ENCODE results near the gene MEGF11. TPM values are rescaled to one million over a fixed set of nuclear protein-coding genes. Genes with fewer than 3 reads are reported as not detected.

MEGF11 gene
- polyA plus RNA-seq, 1 of the 3 experiments (the other 2 are of a cell fraction), result not detected

DNA sequence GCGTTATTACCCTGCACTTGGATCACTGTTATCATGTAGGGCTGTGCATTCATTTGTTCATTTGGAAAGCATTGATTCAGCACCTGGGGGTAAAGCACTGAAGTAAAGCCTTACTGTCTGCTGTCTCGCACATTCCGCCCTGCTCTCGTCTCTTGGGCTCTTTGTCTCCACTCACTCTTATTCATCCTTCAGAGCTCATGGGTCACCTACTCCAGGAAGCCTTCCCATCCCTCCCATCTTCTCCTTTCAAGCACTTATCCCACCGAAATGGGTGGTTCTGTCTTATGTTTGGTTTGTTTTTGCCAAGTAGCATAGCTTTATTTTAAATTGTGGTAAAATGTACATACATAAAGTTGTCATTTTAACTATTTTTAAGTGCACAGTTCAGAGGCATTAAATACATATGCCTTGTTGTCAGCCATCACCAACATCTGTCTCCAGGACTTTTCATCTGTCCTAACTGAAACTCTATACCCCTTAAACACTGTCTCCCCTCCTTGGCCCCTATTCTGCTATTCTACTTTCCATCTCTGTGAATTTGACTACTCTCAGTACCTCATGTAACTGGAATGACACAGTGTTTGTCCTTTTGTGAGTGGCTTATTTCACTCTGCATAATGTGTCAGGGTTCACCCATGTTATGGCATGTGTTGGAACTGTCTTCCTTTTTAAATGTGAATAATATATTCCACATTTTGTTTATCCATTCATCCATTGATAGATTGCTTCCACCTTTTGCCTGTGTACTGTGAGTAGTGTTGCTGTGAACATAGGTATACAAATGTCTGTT lies 49.1 kb upstream of the MEGF11 start:
- DNase-seq, result no peak
- peaks cover 4 to 7% of the 10 kb centered on the region in 2 experiments for H3K36me3 ChIP-seq (replicated peaks in 1 of 2; ENCODE audit: control insufficient read depth in 1 of 2, insufficient read depth in 2 of 2, low read length in 1 of 2)
- ChIA-PET POLR2A (no interaction called here), CTCF (interaction anchor here (1.1 kb wide), 1 partner anchor 12 kb away, joined by 3 read pairs; no protein-coding TSS in a partner anchor)
- H3K9ac ChIP-seq, result no peak overlapping the region
- no peaks in the 10 kb centered on the region for H3K9me3 ChIP-seq
- H3K4me1 ChIP-seq (ENCODE audit: control insufficient read depth in 1 of 2, insufficient read depth in 2 of 2, low read depth in 1 of 2, low read length in 1 of 2), result peaks cover 0 to 8% of the 10 kb centered on the region in 2 experiments; a peak in 2 of 4 replicates
- TF ChIP-seq ELF1 (IDR thresholded peaks at IDR 0.05) (no peak), CHD2 (IDR thresholded peaks at IDR 0.05; ENCODE audit: low read length, partially characterized antibody) (no peak), RAD21 (IDR thresholded peaks at IDR 0.05; ENCODE audit: low read length) (no peak), RFX5 (IDR thresholded peaks at IDR 0.05; ENCODE audit: low read length) (no peak), YY1 (IDR thresholded peaks at IDR 0.05; ENCODE audit: low read depth) (no peak), SMC3 (IDR thresholded peaks at IDR 0.05; ENCODE audit: low read depth, low read length) (no peak), SIN3A (IDR thresholded peaks at IDR 0.05; ENCODE audit: borderline replicate concordance, low read depth, low read length) (no peak), RXRA (IDR thresholded peaks at IDR 0.05; ENCODE audit: borderline replicate concordance, low read depth) (no peak), FOSL2 (IDR thresholded peaks at IDR 0.05; ENCODE audit: borderline replicate concordance, low read depth) (no peak), EZH2phosphoT487 (IDR thresholded peaks at IDR 0.05; ENCODE audit: borderline replicate concordance, low read depth) (no peak), EP300 (IDR thresholded peaks at IDR 0.05; ENCODE audit: borderline replicate concordance in 1 of 2, low read depth in 1 of 2, low read length in 1 of 2) (no peak), NRF1 (IDR thresholded peaks at IDR 0.05; ENCODE audit: low read depth, low read length) (no peak), MXI1 (IDR thresholded peaks at IDR 0.05; ENCODE audit: low read depth, low read length) (no peak)
- TF ChIP-seq, protein P1, sequence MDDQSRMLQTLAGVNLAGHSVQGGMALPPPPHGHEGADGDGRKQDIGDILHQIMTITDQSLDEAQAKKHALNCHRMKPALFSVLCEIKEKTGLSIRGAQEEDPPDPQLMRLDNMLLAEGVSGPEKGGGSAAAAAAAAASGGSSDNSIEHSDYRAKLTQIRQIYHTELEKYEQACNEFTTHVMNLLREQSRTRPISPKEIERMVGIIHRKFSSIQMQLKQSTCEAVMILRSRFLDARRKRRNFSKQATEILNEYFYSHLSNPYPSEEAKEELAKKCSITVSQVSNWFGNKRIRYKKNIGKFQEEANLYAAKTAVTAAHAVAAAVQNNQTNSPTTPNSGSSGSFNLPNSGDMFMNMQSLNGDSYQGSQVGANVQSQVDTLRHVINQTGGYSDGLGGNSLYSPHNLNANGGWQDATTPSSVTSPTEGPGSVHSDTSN (IDR thresholded peaks at IDR 0.05), result no peak
- TF ChIP-seq, protein P2, sequence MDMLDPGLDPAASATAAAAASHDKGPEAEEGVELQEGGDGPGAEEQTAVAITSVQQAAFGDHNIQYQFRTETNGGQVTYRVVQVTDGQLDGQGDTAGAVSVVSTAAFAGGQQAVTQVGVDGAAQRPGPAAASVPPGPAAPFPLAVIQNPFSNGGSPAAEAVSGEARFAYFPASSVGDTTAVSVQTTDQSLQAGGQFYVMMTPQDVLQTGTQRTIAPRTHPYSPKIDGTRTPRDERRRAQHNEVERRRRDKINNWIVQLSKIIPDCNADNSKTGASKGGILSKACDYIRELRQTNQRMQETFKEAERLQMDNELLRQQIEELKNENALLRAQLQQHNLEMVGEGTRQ (IDR thresholded peaks at IDR 0.05; ENCODE audit: borderline replicate concordance, low read depth, low read length), result no peak
- TF ChIP-seq, protein P3, sequence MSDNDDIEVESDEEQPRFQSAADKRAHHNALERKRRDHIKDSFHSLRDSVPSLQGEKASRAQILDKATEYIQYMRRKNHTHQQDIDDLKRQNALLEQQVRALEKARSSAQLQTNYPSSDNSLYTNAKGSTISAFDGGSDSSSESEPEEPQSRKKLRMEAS (IDR thresholded peaks at IDR 0.05; ENCODE audit: low read depth), result no peak
- TF ChIP-seq, protein P4, sequence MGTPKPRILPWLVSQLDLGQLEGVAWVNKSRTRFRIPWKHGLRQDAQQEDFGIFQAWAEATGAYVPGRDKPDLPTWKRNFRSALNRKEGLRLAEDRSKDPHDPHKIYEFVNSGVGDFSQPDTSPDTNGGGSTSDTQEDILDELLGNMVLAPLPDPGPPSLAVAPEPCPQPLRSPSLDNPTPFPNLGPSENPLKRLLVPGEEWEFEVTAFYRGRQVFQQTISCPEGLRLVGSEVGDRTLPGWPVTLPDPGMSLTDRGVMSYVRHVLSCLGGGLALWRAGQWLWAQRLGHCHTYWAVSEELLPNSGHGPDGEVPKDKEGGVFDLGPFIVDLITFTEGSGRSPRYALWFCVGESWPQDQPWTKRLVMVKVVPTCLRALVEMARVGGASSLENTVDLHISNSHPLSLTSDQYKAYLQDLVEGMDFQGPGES (IDR thresholded peaks at IDR 0.05; ENCODE audit: low read depth, low read length), result no peak
- TF ChIP-seq, protein P5, sequence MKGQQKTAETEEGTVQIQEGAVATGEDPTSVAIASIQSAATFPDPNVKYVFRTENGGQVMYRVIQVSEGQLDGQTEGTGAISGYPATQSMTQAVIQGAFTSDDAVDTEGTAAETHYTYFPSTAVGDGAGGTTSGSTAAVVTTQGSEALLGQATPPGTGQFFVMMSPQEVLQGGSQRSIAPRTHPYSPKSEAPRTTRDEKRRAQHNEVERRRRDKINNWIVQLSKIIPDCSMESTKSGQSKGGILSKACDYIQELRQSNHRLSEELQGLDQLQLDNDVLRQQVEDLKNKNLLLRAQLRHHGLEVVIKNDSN (IDR thresholded peaks at IDR 0.05; ENCODE audit: borderline replicate concordance, low read depth), result no peak
- no peaks in the 10 kb centered on the region for H3K27me3 ChIP-seq (ENCODE audit: insufficient read depth)
- no peak overlapping the region for H3K4me3 ChIP-seq (ENCODE audit: low read depth in 2 of 2, low read length in 1 of 2)
- no peaks in the 10 kb centered on the region for H4K20me1 ChIP-seq (ENCODE audit: insufficient read depth)
- H3K27ac ChIP-seq (ENCODE audit: low read depth in 2 of 2, low read length in 1 of 2), result no peak overlapping the region
- no peak overlapping the region for H2AFZ ChIP-seq (ENCODE audit: low read depth)
- peaks cover 3% of the 10 kb centered on the region for H3F3A ChIP-seq (replicated peaks; ENCODE audit: insufficient read depth)
- WGBS (ENCODE audit: low lambda C conversion rate), result 78% methylated on average over 5 of the region's 5 CpGs
- H3K4me2 ChIP-seq, result no peak overlapping the region
- H3K79me2 ChIP-seq (ENCODE audit: insufficient read depth), result no peaks in the 10 kb centered on the region
- H3K9me2 ChIP-seq, result no peaks in the 10 kb centered on the region
